ENCODE results near the gene MEAK7.

GRCh38 chr16:84514874-84515835 lies 10.7 kb upstream of the MEAK7 start:
- TF ChIP-seq CTCF (conservative IDR thresholded peaks at IDR 0.05 in 1 of 2, IDR thresholded peaks at IDR 0.05 in 1 of 2; ENCODE audit: low read depth in 1 of 2, low read length in 2 of 2) = no peak
- no peak for TF ChIP-seq EZH2 (IDR thresholded peaks at IDR 0.05; ENCODE audit: low read length, missing control alignments)

Data from fibroblast of lung (primary cell).